Testis (tissue), 3 donors: ENCODE results near the gene PFDN2. TPM values are rescaled to one million over a fixed set of nuclear protein-coding genes. Genes with fewer than 3 reads are reported as not detected.

Source experiments
- DNase-seq: peaks from one replicate; pipeline ENCODE4 v3.0.0-alpha.2; 2019
- H3K27ac ChIP-seq, 2 donors: fragments of 200-600 bp; sonication (generic); one replicate each; pipeline ENCODE4 v1.5.1; 2019
- H3K27me3 ChIP-seq: fragments of 200-600 bp; sonication (generic); one replicate; pipeline ENCODE4 v1.5.1; 2019
- H3K36me3 ChIP-seq: fragments of 200-600 bp; sonication (generic); one replicate; pipeline ENCODE4 v1.5.1; 2017; ENCODE audit warnings: low read depth; ENCODE audit errors: missing control alignments
- H3K4me1 ChIP-seq: fragments of 200-600 bp; sonication (generic); one replicate; pipeline ENCODE4 v1.5.1; 2019
- H3K4me3 ChIP-seq, 2 donors: fragments of 200-600 bp; sonication (generic); one replicate each; pipeline ENCODE4 v1.5.1; 2017 to 2019
- H3K9me3 ChIP-seq: fragments of 200-600 bp; sonication (generic); one replicate; pipeline ENCODE4 v1.5.1; 2017
- CTCF ChIP-seq, 3 experiments: fragments of 450-650 bp in 2 of 3; fragments of 200-600 bp in 1 of 3; sonication (generic) in 1 of 3; IDR thresholded peaks; one replicate each; pipeline ENCODE4 v1.5.1; 2016 to 2019; ENCODE audit warnings: antibody characterized with exemption in 3 of 3, mild to moderate bottlenecking in 2 of 3, moderate library complexity in 1 of 3
- POLR2A ChIP-seq: fragments of 450-650 bp; IDR thresholded peaks from one replicate; pipeline ENCODE4 v1.6.1; 2017; ENCODE audit warnings: antibody characterized with exemption, mild to moderate bottlenecking, moderate library complexity
- WGBS, 2 donors: methylation state at CpG; one replicate each; pipeline ENCODE4 v1.1.5; 2018; 5-methylcytosine and 5-hydroxymethylcytosine counted together
- intact Hi-C: fragments of 100-400 bp; cut with DNase I; formaldehyde crosslinking; loops from one replicate; pipeline ENCODE4 v1.15.1; 2023; ENCODE audit warnings: low total_unique reads
- polyA plus RNA-seq: library from polyadenylated mRNA; stranded (reverse); fragments of 350-450 nt; fragmentation: Illumina TruSeq; extraction: RNeasy Lipid Tissue Mini Kit (QIAGEN cat#74804); gene quantifications from one replicate; pipeline ENCODE4 v1.2.3, GENCODE V29; 2014; ENCODE audit warnings: low read depth, low replicate concordance; ENCODE audit not compliant: insufficient read depth
- total RNA-seq, 2 donors: library from RNA; depleted of rRNA; stranded (reverse); fragments of >200 nt; gene quantifications; one replicate each; pipeline ENCODE4 v1.2.3, GENCODE V29; 2016

The PFDN2 gene
- total and polyA plus RNA-seq, 3 donors from 2014 or later: 76.8 to 96.3 (median 88.6) TPM

DNA sequence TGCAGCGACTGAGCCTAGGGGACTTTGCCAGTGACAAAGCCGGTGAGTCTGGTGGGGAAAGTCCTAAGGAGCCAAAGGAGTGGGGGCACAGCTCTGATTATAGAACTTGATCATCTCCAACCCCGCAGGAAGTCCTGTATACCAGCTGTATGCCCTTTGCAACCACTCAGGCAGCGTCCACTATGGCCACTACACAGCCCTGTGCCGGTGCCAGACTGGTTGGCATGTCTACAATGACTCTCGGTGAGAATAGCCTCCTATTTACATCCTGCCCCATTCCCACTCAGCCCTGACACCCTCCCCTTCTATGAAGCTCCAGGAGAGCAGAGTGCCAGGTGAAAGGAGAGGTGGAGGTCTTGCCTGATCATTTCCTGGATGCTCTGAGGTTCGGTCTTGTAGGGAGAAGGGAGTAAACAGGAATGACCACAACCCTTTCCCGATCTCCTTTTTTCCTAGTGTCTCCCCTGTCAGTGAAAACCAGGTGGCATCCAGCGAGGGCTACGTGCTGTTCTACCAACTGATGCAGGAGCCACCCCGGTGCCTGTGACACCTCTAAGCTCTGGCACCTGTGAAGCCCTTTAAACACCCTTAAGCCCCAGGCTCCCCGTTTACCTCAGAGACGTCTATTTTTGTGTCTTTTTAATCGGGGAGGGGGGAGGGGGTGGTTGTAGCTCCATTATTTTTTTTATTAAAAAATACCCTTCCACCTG, 47.2 kb upstream of the PFDN2 start:
- Histone ChIP-seq H3K27ac (peak overlapping the region; percentile 83 to 86), H3K27me3 (no peaks in the 10 kb centered on the region), H3K4me1 (peaks cover 19% of the 10 kb centered on the region), H3K36me3 (no peaks in the 10 kb centered on the region), H3K4me3 (peak overlapping the region; percentile 67 to 74), H3K9me3 (no peaks in the 10 kb centered on the region)
- WGBS, 2 donors: 44 to 53% methylated on average over 14 of the region's 14 CpGs
- no peak for DNase-seq
- TF ChIP-seq CTCF (IDR thresholded peaks at IDR 0.05): no peak
- TF ChIP-seq POLR2A: no peak
- intact Hi-C loops: no loop called here

GRCh38 chr1:161163793-161164192, 46.0 kb upstream of the PFDN2 start:
- H3K36me3 ChIP-seq: no peaks in the 10 kb centered on the region
- peaks cover 24% of the 10 kb centered on the region for H3K4me1 ChIP-seq
- H3K27me3 ChIP-seq: no peaks in the 10 kb centered on the region
- no peak overlapping the region for H3K4me3 ChIP-seq
- intact Hi-C loops: no loop called here
- no peak overlapping the region for H3K27ac ChIP-seq
- TF ChIP-seq POLR2A (no peak), CTCF (IDR thresholded peaks at IDR 0.05) (no peak)
- no peak for DNase-seq
- WGBS, 2 donors: 92 to 94% methylated on average over 2 to 5 of the region's 5 CpGs
- no peaks in the 10 kb centered on the region for H3K9me3 ChIP-seq

GRCh38 chr1:161162806-161163205, 45.0 kb upstream of the PFDN2 start:
- Histone ChIP-seq H3K27me3 (no peaks in the 10 kb centered on the region), H3K4me1 (peaks cover 33% of the 10 kb centered on the region), H3K27ac (no peak overlapping the region), H3K9me3 (no peaks in the 10 kb centered on the region), H3K4me3 (no peak overlapping the region), H3K36me3 (no peaks in the 10 kb centered on the region)
- no peak for DNase-seq
- intact Hi-C loops: no loop called here
- 90 to 92% methylated on average over 10 of the region's 10 CpGs for WGBS, 2 donors
- TF ChIP-seq CTCF (IDR thresholded peaks at IDR 0.05) (no peak), POLR2A (no peak)

DNA sequence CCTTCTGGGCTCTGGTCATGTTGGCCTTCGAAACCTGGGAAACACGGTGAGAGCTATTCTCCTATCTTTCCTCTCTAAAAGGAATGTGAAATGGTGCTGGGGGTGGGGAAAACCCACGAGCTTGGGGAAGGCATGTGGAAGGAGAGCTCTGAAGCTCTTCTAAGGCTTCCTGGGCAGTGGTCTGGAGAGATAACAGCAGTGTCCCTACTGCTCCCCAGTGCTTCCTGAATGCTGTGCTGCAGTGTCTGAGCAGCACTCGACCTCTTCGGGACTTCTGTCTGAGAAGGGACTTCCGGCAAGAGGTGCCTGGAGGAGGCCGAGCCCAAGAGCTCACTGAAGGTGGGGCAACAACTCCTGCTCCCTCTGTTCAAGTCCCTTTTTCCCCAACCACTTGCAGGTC, 44.2 kb upstream of the PFDN2 start:
- WGBS, 2 donors: 63 to 80% methylated on average over 7 of the region's 7 CpGs
- no peak for DNase-seq

More for the DNA sequence above, 44.2 kb upstream of the PFDN2 start:
- no peak for TF ChIP-seq CTCF (IDR thresholded peaks at IDR 0.05)
- TF ChIP-seq POLR2A: no peak
- Histone ChIP-seq H3K36me3 (no peaks in the 10 kb centered on the region), H3K27me3 (no peaks in the 10 kb centered on the region), H3K4me1 (peaks cover 30% of the 10 kb centered on the region), H3K27ac (no peak overlapping the region), H3K4me3 (no peak overlapping the region), H3K9me3 (no peaks in the 10 kb centered on the region)
- intact Hi-C loops: no loop called here
